NOMO-1 (cell line): ENCODE data around the gene C1orf35.
A peak's percentile ranks its signal among the peaks of the same experiment; 100 is the strongest.

ENCODE experiments used
- DNase-seq, 2 experiments: peaks; one replicate each; lab custom pipeline; 2025; ENCODE audit not compliant: unreplicated experiment in 2 of 2; lab: John Stamatoyannopoulos, UW

The C1orf35 gene

DNA sequence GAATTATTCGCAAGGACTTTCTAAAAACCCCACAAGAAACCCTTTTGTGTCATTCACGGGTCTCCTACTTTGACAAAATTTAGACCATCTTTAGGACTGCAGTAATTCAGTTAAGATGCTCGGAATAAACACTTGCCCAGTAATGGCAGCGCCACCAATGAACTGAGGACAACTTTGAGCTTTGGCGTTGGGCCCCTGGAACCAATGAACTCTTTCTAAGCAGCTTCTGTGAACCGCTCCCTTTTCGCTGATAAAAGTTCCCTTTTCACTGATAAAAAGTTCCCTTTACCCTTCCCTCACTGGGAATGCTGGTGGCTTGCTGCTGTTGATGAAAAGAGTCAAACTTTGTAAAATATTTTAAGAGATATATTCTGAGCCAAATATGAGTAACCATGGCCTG is 7.4 kb upstream of the C1orf35 start:
- DNase-seq = no peak

DNA sequence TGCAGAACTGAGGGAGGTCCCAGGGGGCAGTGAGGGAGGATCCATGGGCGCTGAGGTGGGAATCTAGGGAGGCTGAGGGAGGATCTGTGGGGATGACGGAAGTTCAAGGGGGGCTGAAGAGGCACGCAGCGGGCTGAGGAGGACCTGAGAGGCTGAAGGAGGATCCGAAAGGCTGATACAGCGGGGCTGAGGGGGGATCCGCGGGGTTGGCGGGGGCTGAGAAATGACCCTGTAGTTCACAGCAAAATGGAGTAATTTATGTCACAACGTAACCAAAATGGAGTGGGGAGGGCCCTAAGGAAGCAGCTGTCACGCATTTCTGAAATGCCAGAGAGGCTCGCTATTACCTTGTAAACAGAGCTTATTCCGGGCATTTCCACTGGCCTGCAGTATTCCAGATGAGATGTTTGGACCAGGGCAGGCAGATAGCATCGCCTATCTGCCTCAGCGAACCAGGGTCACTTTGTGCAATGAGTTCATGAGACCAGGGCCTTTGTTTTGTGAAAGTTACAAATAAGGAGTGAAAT is 6.9 kb upstream of the C1orf35 start:
- DNase-seq = no peak

DNA sequence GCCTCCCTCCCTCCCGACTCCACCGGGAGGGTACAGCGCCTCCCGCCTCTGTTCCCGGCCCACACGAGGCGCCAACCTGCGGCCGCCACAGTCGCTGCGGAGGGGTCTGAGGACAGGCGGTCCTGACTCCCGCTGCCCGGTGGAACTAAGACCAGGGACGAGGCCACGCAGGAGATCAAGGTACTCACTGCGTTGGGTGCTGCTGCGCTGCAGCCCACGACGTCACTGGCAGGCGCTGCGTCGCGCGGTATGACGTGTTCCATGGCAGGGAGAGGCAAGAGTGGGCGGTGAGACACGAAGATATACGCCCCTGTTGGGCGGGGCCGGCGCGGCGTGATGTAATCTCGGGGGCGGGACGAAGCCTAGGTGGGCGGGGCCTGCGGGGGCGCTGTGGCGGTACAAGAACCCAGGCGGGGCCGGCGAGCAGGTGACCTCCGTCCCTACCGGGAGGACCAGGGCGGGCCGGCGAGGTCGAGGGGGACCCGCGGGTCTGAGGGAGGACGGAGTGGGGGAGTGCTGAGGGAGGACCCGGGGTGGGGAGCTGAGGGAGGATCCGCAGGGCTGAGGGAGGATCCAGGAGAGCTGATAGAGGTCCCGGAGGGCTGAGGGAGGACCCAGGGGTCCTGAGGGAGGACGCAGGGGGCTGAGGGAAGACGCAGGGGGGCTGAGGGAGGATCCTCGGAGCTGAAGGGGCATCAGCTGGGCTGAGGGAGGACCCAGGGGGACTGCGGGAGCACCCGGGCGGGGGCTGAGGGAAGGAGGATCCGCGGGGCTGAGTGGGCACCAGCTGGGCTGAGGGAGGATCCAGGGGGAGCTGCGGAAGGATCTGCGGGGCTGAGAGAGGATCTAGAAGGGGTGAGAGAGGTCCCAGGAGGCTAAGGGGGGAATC is 6.2 kb upstream of the C1orf35 start, which contains the start of gene MRPL55:
MRPL55 (minus strand) TSS at position 227 of the 889 bp plus-strand sequence. CDS start 1,039 bp downstream, outside the sequence.
- DNase-seq = peak; percentile 93 to 95

DNA sequence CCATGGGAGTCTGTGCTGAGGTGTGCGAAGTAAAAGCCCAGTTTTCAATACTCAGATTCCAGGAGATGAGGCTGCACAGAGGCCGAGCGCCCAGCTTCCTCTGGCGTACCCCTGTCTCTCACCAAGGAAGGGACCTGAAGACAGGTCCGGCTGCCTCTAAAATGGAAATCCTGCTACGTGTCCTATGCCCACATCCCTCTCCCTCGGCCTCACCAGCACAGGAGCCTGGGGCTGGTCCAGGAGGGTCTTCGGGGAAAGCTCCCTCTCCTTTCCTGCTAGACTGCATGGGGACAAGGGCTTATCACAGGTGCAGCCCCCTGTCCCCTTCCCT is 5.6 kb upstream of the C1orf35 start:
- no peak for DNase-seq

DNA sequence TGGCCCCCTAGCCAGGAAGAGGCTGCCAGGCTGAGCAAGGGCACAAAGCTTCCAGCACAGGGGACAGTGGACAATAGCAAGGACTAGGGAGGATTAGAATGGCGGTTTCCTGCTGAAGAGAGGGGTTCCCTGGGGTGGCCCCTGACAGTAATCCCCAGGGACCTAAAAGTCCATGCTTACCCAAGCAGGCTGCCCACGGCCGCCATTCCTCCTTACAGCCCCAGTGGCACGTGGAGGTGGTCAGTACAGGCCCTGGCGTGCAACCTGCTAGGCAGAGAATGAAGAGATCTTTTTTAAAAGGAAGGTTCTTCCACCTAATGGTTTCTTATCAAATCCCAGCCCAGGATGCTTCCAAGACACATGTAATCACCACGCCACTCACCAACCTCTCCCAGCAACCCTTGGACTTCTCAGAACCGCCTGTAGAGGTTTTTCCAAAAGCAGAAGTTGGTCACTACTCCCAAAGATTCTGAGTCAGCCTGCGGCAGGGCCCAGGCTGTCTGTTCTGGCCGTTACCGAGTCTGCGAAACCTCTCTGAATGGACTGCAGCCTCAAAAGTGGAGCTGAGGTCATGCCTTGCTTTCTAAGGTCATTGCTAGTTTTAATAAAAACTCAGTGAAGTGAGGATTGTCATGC is 5.0 kb upstream of the C1orf35 start:
- DNase-seq = peak in 1 of 2 experiments; percentile 33

DNA sequence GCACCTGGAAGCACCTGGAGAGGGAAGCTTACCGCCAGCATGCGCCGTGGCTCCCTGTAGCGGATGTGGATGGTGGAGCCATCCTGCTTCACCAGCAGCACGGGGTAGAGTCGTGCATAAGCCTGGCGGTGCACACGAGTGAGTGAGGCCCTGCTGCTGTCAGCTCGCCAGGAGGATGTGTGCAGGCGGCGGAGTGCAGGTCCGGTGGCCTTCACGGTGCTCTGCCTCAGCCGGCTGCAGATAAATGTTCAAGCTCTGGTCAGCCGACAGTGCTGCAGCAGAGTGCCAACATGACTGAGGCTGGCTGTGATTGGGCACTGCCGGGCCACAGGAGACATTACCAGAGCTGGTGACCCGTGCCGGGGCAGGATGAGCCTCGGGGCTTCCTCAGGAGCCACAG is 4.5 kb upstream of the C1orf35 start:
- no peak for DNase-seq

DNA sequence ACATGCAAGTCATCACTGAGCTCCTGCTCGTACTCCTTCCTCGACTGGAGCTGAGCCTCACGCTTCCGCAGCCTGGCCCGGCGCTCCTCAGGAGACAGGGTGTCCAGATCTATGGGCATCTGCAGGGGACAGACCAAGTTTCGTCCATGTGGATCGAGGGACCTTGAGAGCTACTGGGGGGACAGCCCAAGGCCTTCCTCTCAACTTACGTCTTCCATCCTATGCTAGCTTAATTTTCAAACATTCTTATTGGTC is 3.6 kb upstream of the C1orf35 start:
- DNase-seq = no peak

DNA sequence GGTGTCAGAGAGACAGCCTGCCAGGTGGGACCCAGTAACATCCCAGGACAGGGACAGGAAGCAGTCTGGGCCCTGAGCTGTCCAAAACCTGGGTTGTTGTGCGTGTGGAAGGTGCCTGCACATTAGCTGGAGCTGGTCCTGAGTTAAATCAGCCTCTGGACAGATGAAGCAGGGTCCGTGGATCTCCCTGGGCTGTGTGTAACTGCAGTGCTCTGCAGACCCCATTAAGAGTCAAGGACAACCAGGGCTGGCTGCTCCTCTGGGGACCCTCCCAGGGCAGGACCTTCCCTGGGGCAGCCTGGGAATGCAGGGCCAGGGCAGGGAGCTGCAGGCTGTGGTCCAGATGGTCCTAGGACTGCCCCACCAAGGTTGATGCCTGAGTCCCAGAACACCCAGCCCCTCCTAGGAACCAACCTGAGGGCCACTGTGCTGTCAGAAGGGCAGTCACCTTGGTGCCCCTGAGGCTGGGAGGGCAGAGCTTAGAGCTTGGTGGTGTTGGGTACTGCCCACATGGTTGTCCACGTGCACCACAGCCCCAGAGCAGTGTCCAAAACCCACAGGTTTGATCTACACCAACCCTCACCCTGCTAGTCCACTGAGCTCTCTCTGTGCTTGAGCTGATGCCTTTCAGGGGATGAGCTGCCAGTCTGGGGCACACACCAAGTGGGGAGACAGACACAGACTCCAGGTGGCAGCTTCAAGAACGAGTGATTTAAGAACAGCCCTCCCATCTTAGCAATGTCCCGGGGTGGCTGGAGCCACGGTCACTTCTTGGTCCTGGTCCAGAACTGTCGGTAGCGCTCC is 3.1 kb upstream of the C1orf35 start:
- no peak for DNase-seq

DNA sequence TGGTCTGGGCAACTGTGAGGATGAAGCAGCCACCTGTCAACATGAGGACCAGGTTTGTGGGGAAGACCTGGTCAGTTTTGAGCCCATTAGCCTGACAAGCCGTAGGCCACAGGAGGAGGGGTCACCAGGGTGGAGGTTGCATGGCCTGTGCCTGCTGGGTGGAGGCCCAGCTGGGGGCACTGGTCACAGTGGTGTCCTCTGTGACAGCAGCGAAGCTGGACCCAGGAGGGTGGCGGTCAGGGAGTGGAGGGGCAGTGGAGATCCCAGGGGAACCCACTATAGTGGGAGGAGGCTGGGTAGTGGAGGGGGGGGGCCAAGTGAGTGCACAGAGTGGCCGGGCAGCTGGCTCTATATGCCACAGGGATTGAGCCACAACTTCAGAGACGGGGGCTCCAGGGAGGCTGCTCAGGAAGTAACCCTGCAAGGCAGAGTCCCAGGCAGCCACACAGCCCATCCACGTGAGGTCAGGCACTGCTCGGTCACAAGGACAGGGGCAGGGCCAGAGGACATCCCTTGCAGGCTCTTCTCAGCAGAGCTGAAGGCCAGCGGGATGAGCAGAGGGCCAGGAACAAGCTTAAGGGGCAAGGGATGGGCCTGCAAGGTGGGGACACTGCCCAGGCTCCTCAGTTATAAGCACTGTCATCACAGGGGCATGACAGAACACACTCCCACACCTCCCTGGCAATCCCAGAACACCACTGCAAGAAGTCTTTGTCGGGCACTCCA is 2.3 kb upstream of the C1orf35 start:
- no peak for DNase-seq

DNA sequence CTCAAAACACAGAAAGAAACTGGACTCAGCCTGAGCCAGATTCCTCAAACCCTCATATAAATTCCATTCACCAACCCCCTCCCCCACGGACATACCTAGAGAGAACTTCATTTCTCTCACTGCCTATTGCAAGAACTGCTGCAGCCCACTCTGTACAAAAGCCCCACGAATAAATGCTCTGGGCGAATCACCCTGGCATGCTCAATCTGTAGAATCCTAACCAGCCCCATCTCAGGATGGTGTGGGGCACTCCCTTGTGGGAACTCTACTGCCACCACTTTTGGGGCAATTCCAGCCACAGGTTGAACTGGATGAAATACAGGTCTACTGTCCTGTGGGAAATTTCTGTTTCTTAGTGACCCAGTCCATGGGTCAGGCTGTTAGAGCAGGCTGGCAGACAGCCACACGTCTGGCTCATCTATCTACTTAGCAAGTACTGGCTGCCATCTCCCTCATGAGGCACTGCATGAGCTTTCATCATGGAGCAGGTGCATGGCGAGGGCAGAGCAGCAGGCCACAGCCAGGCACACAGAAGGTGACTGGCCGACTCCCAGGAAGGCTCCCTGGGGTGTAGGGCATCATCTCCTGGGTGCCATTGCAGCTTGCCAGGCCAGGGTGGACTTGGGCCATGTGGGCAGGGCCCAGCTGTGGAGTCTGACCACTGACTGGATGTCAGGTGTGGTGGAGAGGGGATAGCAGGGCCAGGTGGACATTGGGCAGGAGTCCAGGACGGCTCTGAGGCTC is 1.6 kb upstream of the C1orf35 start:
- no peak for DNase-seq

DNA sequence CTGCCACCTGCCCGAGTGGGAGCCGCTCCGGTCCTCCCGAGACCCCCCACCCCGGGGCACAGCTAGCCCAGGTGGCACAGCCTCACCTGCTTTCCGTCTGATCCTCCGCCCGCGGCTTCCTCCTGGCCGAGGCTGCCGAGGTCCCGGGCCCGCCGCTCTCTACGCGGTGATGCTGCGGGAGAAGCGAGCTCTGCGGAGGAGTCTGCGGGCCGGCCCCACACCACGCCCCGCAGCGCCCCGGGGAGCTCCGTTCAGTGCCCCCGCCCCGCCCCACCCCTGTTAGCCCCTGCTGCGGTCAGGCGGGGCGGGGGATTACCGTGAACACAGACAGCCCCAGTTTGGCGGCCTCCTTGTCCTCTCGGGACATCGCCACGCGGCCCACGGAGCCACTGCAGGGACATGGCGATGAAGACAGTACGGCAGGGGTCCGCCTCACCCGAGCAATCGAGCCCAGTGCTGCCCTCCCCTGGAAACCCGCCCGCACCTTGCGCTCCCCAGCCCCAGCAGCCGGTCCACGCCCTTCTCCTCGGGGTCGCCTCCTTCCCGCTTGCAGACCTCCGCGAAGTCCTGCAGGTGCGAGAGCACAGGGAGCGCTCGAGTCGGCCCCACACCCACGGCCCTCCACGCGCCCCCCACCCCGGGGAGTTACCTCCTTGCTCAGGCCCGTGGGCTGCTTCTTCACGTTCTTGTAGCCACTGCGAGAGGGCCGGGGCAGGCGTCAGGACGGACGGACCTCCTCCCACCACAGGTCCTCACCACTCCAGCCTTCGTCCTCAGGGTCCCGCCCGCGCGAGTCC is 933 bp downstream of the C1orf35 start:
- peak in 1 of 2 experiments; percentile 41 for DNase-seq

DNA sequence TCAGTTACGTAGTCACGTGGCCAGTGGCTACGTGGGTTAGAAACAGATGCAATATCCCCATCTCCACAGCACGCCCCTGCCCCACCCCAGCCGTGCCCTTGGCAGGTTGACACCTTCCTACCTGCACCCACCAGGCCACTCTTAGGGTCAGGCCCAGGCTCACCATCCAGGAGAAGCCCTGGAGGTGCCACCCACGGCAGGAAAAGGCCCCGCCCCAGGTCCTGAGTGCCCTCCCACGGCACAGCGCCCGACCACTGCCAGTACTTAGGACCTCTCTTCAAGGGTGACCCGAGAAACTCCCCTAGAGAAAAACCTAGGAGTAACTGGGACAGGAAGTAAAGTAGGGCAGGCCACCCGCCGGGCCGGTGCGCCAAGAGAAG is 1.5 kb downstream of the C1orf35 start:
- DNase-seq = no peak

DNA sequence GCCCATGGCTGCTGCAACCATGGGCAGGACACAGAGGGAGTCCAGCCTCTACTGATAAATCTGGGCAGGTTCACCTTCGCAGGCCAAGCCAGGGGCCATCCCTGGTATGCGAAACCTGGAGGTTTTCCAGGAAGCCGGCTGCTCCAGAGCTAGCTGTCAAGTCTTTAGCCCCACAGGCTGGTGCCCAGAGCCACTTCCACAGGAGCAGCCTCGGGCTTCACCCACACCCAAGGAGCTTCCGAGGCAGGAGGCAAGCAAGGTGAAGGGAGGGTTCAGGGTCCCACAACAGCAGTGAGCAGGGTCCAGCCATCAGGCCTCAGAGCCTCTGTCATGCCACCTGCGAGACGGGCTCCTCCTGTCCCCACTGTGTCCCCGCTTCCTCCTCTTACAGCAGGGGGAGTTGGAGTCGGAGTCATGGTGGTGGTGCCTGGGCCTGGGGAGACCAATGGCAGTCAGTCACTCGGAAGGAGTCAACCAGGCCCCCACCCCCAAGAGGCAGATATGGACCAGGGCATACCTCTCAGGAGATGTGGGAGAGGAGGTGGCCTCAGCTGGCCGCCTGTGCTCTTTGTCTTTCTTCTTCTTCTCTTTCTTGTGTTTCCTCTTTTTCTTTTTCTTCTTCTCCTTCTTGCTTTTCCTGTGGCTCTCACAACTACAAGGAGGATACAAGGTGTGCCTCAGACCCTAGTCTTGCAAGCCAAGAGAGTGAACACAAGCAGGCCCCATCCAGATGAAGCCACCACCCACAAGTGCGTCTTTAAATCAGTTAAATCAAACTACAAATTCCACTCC is 2.1 kb downstream of the C1orf35 start:
- DNase-seq = no peak

DNA sequence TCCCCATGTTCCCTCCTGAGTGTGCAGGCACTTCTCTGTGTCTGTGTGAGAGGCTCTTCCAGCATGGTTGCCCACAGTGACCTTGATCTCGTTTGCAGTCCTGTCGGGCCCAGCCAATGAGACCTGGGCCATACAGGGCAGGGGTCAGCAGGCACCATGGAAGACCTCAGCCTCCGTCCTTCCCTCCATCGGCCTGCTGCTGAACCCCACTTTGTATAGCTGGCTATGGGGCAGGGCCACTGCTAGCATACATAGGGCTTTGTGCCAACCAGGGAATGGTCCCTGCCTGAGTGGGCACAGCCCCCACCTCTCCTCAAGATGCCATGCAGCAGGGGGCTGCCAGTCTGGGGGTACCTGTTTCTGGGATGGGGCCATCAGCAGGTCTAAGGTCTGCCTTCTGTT is 3.8 kb downstream of the C1orf35 start:
- DNase-seq = no peak

DNA sequence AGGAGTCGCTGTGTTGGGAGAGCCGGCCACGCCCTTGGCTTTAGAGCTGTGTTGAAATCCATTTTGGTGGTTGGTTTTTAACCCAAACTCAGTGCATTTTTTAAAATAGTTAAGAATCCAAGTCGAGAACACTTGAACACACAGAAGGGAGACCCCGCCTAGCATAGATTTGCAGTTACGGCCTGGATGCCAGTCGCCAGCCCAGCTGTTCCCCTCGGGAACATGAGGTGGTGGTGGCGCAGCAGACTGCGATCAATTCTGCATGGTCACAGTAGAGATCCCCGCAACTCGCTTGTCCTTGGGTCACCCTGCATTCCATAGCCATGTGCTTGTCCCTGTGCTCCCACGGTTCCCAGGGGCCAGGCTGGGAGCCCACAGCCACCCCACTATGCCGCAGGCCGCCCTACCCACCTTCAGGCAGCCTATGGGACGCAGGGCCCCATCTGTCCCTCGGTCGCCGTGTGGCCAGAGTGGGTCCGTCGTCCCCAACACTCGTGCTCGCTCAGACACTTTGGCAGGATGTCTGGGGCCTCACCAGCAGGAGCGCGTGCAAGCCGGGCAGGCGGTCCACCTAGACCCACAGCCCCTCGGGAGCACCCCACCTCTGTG is 4.7 kb downstream of the C1orf35 start:
- no peak for DNase-seq

DNA sequence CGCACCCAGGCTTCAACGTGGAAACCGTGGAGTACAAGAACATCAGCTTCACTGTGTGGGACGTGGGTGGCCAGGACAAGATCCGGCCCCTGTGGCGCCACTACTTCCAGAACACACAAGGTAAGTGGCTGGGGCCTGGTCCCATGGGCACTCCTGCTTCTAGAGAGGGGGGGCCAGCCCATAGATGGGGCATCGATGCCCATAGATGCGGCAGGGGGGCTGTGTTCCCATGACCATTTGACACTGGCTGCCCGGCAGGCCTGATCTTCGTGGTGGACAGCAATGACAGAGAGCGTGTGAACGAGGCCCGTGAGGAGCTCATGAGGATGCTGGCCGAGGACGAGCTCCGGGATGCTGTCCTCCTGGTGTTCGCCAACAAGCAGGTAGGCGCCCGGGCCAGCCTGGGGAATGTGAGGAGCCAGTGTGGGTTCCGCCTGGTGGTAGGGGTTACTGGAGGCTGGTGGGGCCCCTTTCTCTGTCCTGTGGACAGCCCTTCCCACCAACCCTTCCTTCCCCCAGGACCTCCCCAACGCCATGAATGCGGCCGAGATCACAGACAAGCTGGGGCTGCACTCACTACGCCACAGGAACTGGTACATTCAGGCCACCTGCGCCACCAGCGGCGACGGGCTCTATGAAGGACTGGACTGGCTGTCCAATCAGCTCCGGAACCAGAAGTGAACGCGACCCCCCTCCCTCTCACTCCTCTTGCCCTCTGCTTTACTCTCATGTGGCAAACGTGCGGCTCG is 5.6 kb downstream of the C1orf35 start:
- DNase-seq = no peak
